Left colon (tissue), 2 donors: ENCODE data around the gene SPIRE1. TPM values are rescaled to one million over a fixed set of nuclear protein-coding genes. Genes with fewer than 3 reads are reported as not detected.

Experiments used
- ATAC-seq: fragments of 200-7000 bp; cut with Tn5 transposase; one replicate; pipeline ENCODE4 v1.9.1; 2020; ENCODE audit warnings: mild to moderate bottlenecking, moderate library complexity
- DNase-seq, 2 donors: peaks; one replicate each; pipeline ENCODE4 v3.0.0-alpha.2; 2020
- intact Hi-C, 2 donors: fragments of 100-400 bp; cut with DNase I in 1 of 2; cut with micrococcal nuclease in 1 of 2; formaldehyde crosslinking; loops; one replicate each; pipeline versions ENCODE4 v1.11.2 to v1.14.0; 2022; cut with DNase I, micrococcal nuclease
- long read RNA-seq: library from polyadenylated mRNA; unstranded; transcript quantifications from one replicate; pipeline ENCODE4 v2.0.0, GENCODE V29; 2021
- total RNA-seq, 2 donors: library from RNA; stranded (reverse); fragmentation: NEBNext Ultra II Directional; extraction: Animal tissue kit (Norgen Biotek cat#: 25700); gene quantifications; one replicate each; pipeline ENCODE4 v1.2.1, GENCODE V29; 2021
- donor health status: DM: no; HTN: no; CAD: no.
- donor health status: DM: yes; HTN: yes; CAD: no.

The SPIRE1 gene
- 10 to 100 TPM in 1 of 2 donors, 1 to 10 TPM in 1; 5.0 to 13.3 TPM for total RNA-seq
- long read RNA-seq, full-length matches to known transcripts = 4 of 10 reads
- long read RNA-seq, partial matches to known transcripts = 3 of 10 reads
- long read RNA-seq, other reads (novel, unspliced or antisense) = 3 of 10 reads

GRCh38 chr18:12657684-12658425 is at the start of gene SPIRE1:
TSS of gene SPIRE1 (minus strand) at chr18:12658107. CDS start at chr18:12657866, 241 bp downstream.
- intact Hi-C loops = no loop called here
- DNase-seq (peak; percentile 75 to 78), ATAC-seq (peak; percentile 91)

- ATAC-seq (no peak), DNase-seq (no peak)
- intact Hi-C loops = no loop called here
Observed at GRCh38 chr18:12703664-12704063, 45.8 kb upstream of the SPIRE1 start.

GRCh38 chr18:12703096-12703567 is 45.2 kb upstream of the SPIRE1 start:
- ATAC-seq (peak; percentile 53), DNase-seq (no peak)
- intact Hi-C loops = no loop called here

GRCh38 chr18:12702221-12703095 is 44.6 kb upstream of the SPIRE1 start, which contains the start of the genes CEP76 and PSMG2:
TSS of gene CEP76 (minus strand) at chr18:12702723. CDS start at chr18:12702548, 175 bp downstream.
TSS of gene PSMG2 (plus strand) at chr18:12703042. CDS start at chr18:12703108, 66 bp downstream.
- peak; percentile 92 for ATAC-seq
- peak; percentile 87 to 93 for DNase-seq
- intact Hi-C loops = no loop called here

- intact Hi-C loops = no loop called here
- ATAC-seq = no peak
Observed at GRCh38 chr18:12701161-12701560, 43.3 kb upstream of the SPIRE1 start.

GRCh38 chr18:12699747-12700146 is 41.8 kb upstream of the SPIRE1 start:
- ATAC-seq = no peak
- intact Hi-C loops = no loop called here
- DNase-seq = no peak

More at GRCh38 chr18:12701161-12701560, 43.3 kb upstream of the SPIRE1 start:
- DNase-seq = no peak

GRCh38 chr18:12694032-12694431 is 36.1 kb upstream of the SPIRE1 start:
- DNase-seq = no peak
- ATAC-seq = peak; percentile 97
- intact Hi-C loops = no loop called here

- intact Hi-C loops = no loop called here
- ATAC-seq (peak; percentile 38), DNase-seq (no peak)
Observed at GRCh38 chr18:12692206-12692605, 34.3 kb upstream of the SPIRE1 start.

GRCh38 chr18:12689256-12689850 is 31.4 kb upstream of the SPIRE1 start:
- ATAC-seq (no peak), DNase-seq (no peak)
- intact Hi-C loops = no loop called here

GRCh38 chr18:12686100-12686499 is 28.2 kb upstream of the SPIRE1 start:
- DNase-seq (no peak), ATAC-seq (no peak)
- intact Hi-C loops = no loop called here

GRCh38 chr18:12679183-12679786 is 21.4 kb upstream of the SPIRE1 start:
- intact Hi-C loops = no loop called here
- ATAC-seq = peak; percentile 41
- peak; percentile 23 to 42 for DNase-seq

- DNase-seq = no peak
- ATAC-seq = no peak
- intact Hi-C loops = no loop called here
Observed at GRCh38 chr18:12668041-12668440, 10.1 kb upstream of the SPIRE1 start.

- intact Hi-C loops = loop anchor here (2.0 to 5.0 kb wide), 2 partner anchors 263 to 267 kb away; no protein-coding TSS in a partner anchor
- peak; percentile 44 for ATAC-seq
- DNase-seq = peak in 1 of 2 donors; percentile 47
Observed at GRCh38 chr18:12659904-12660605, 2.1 kb upstream of the SPIRE1 start.

- ATAC-seq (peak; percentile 65), DNase-seq (peak; percentile 34 to 56)
- intact Hi-C loops = no loop called here
Observed at GRCh38 chr18:12658426-12659138, 675 bp upstream of the SPIRE1 start.

GRCh38 chr18:12656938-12657683 is 796 bp downstream of the SPIRE1 start:
- peak; percentile 34 for ATAC-seq
- intact Hi-C loops = no loop called here

GRCh38 chr18:12656605-12656937 is 1.3 kb downstream of the SPIRE1 start:
- DNase-seq = no peak
- ATAC-seq = no peak
- intact Hi-C loops = no loop called here

More at GRCh38 chr18:12656938-12657683, 796 bp downstream of the SPIRE1 start:
- DNase-seq = peak in 1 of 2 donors; percentile 36

- intact Hi-C loops = no loop called here
- ATAC-seq (no peak), DNase-seq (no peak)
Observed at GRCh38 chr18:12654971-12655370, 2.9 kb downstream of the SPIRE1 start.
